Measurements from ENCODE around the gene KRTAP10-5.

KRTAP10-5 gene

DNA sequence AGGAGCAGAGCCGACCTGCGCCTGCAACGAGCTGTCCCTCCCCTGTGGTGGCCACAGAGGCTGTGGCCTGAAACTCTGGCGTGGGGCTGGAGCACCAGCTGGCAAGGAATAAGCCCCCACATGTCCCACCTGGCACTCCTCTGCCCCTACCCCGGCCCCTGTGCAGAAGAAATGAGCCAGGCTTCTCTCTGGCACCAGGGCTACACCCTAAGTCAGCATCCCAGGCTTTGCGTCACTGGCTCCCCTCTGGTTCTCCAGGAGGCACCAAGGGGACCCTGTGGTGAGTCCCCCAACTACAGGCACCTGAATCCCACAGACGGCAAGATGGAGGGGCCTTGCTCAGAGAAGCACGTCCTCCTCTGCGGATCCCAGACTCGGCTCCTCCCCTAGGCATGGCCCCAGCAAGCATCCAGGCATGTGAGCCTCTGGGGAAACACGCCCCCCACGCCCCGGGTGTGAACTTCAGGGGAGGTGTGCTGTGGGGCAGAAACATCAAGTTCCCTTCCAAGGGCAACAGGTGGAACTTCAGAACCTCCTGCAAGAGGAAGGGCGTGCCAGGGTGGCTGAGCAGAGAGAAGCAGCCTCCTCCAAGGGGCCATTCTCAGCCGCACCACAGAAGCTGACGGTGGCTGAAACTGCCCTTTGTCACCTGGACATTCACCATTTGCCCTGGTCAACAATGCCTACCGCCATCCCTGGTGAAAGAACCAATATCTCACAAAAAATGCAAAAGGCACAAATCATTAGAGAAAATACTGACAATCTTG lies 22.9 kb upstream of the KRTAP10-5 start (continued):
- TF ChIP-seq PATZ1 (CRISPR knock-in tag; IDR thresholded peaks at IDR 0.05; ENCODE audit: borderline replicate concordance), result no peak
- TF ChIP-seq ZFP30 (CRISPR knock-in tag; IDR thresholded peaks at IDR 0.05), result no peak
- no peak for TF ChIP-seq TCF4 (CRISPR knock-in tag; IDR thresholded peaks at IDR 0.05; ENCODE audit: borderline replicate concordance)
- no peak for TF ChIP-seq ZNF565 (CRISPR knock-in tag; conservative IDR thresholded peaks at IDR 0.05; ENCODE audit: low read depth)
- no peak for TF ChIP-seq CREB5 (CRISPR knock-in tag; IDR thresholded peaks at IDR 0.05; ENCODE audit: low read depth)
- no peak for TF ChIP-seq ESRRG (CRISPR knock-in tag; IDR thresholded peaks at IDR 0.05)
- TF ChIP-seq GLIS3 (CRISPR knock-in tag; IDR thresholded peaks at IDR 0.05), result no peak
- no peak for TF ChIP-seq TOX (CRISPR knock-in tag; IDR thresholded peaks at IDR 0.05; ENCODE audit: borderline replicate concordance)
- TF ChIP-seq ZNF70 (CRISPR knock-in tag; IDR thresholded peaks at IDR 0.05), result no peak

DNA sequence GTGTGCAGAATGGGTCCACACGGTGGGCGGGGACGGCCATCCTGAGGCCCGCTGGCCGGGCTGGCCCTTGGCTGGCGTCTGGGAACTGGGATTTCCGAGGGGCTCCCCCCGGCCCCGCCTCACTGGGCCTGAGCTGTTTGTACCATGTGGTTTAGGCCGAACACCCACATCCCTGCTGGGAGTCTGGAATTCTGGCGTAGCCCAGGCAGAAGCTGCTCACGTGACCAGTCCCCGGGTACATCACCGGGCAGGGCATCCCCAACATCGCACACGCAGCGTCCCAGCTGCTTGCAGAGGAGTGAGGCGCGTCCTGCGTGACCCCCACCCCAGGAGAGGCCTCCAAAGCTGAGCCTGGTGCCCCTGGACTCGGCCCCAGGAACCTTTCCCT lies 22.1 kb upstream of the KRTAP10-5 start:
- TF ChIP-seq ZC3H10 (CRISPR knock-in tag; IDR thresholded peaks at IDR 0.05) (no peak), TCF4 (CRISPR knock-in tag; IDR thresholded peaks at IDR 0.05; ENCODE audit: borderline replicate concordance) (no peak), OSR1 (CRISPR knock-in tag; IDR thresholded peaks at IDR 0.05) (no peak)

GRCh38 chr21:44601596-44602462 lies 21.4 kb upstream of the KRTAP10-5 start:
- no peak for ATAC-seq
- TF ChIP-seq OSR1 (CRISPR knock-in tag; IDR thresholded peaks at IDR 0.05), result no peak
- no peak for TF ChIP-seq CSRNP3 (CRISPR knock-in tag; IDR thresholded peaks at IDR 0.05)
- no peak for TF ChIP-seq PPARA (CRISPR knock-in tag; IDR thresholded peaks at IDR 0.05; ENCODE audit: borderline replicate concordance)
- no peak for TF ChIP-seq PATZ1 (CRISPR knock-in tag; IDR thresholded peaks at IDR 0.05; ENCODE audit: borderline replicate concordance)
- no peak for TF ChIP-seq TCF4 (CRISPR knock-in tag; IDR thresholded peaks at IDR 0.05; ENCODE audit: borderline replicate concordance)
- no peak for TF ChIP-seq ISL1 (CRISPR knock-in tag; IDR thresholded peaks at IDR 0.05)
- TF ChIP-seq GLIS3 (CRISPR knock-in tag; IDR thresholded peaks at IDR 0.05), result no peak
- no peak for TF ChIP-seq ZFP3 (CRISPR knock-in tag; IDR thresholded peaks at IDR 0.05)
- no peak for TF ChIP-seq TOX (CRISPR knock-in tag; IDR thresholded peaks at IDR 0.05; ENCODE audit: borderline replicate concordance)
- no peak for TF ChIP-seq BACH2 (CRISPR knock-in tag; IDR thresholded peaks at IDR 0.05; ENCODE audit: borderline replicate concordance)
- no peak for TF ChIP-seq ESRRG (CRISPR knock-in tag; IDR thresholded peaks at IDR 0.05)
- TF ChIP-seq ARNTL (CRISPR knock-in tag; IDR thresholded peaks at IDR 0.05; ENCODE audit: borderline replicate concordance, low read depth), result no peak
- no peak for TF ChIP-seq ZC3H10 (CRISPR knock-in tag; IDR thresholded peaks at IDR 0.05)
- TF ChIP-seq, protein P1, sequence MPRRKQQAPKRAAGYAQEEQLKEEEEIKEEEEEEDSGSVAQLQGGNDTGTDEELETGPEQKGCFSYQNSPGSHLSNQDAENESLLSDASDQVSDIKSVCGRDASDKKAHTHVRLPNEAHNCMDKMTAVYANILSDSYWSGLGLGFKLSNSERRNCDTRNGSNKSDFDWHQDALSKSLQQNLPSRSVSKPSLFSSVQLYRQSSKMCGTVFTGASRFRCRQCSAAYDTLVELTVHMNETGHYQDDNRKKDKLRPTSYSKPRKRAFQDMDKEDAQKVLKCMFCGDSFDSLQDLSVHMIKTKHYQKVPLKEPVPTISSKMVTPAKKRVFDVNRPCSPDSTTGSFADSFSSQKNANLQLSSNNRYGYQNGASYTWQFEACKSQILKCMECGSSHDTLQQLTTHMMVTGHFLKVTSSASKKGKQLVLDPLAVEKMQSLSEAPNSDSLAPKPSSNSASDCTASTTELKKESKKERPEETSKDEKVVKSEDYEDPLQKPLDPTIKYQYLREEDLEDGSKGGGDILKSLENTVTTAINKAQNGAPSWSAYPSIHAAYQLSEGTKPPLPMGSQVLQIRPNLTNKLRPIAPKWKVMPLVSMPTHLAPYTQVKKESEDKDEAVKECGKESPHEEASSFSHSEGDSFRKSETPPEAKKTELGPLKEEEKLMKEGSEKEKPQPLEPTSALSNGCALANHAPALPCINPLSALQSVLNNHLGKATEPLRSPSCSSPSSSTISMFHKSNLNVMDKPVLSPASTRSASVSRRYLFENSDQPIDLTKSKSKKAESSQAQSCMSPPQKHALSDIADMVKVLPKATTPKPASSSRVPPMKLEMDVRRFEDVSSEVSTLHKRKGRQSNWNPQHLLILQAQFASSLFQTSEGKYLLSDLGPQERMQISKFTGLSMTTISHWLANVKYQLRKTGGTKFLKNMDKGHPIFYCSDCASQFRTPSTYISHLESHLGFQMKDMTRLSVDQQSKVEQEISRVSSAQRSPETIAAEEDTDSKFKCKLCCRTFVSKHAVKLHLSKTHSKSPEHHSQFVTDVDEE (CRISPR knock-in tag; IDR thresholded peaks at IDR 0.05), result no peak
- no peak for TF ChIP-seq ZNF8 (CRISPR knock-in tag; IDR thresholded peaks at IDR 0.05)
- no peak for TF ChIP-seq ZNF70 (CRISPR knock-in tag; IDR thresholded peaks at IDR 0.05)
- no peak for TF ChIP-seq CREB5 (CRISPR knock-in tag; IDR thresholded peaks at IDR 0.05; ENCODE audit: low read depth)
- TF ChIP-seq CSDC2 (CRISPR knock-in tag; IDR thresholded peaks at IDR 0.05), result no peak
- no peak for TF ChIP-seq ZFP30 (CRISPR knock-in tag; IDR thresholded peaks at IDR 0.05)
- no peak for TF ChIP-seq RARB (CRISPR knock-in tag; IDR thresholded peaks at IDR 0.05)

More for the DNA sequence above, 22.1 kb upstream of the KRTAP10-5 start:
- ATAC-seq, result peak; percentile 25; the same call in 1 of the 3 replicates

DNA sequence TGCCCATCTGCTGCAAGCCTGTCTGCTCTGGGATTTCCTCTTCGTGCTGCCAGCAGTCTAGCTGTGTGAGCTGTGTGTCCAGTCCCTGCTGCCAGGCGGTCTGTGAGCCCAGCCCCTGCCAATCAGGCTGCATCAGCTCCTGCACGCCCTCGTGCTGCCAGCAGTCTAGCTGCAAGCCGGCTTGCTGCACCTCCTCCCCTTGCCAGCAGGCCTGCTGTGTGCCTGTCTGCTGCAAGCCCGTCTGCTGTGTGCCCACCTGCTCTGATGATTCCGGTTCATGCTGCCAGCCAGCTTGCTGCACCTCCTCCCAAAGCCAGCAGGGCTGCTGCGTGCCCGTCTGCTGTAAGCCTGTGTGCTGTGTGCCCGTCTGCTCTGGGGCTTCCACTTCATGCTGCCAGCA lies 20.7 kb upstream of the KRTAP10-5 start:
- ATAC-seq, result peak; percentile 46; the same call in 1 of the 3 replicates
